Epithelial cell of proximal tubule (primary cell): ENCODE results near the gene FBXO33. TPM values are rescaled to one million over a fixed set of nuclear protein-coding genes. Genes with fewer than 3 reads are reported as not detected.

ENCODE experiments used
- DNase-seq: peaks from one replicate; pipeline ENCODE4 v3.0.0-alpha.2; 2011; ENCODE audit warnings: low read depth
- H3K4me3 ChIP-seq: 2 replicates; pipeline ENCODE4 v1.5.1; 2011; ENCODE audit warnings: low read depth, mild to moderate bottlenecking, low read length
- total RNA-seq: library from RNA; depleted of rRNA; stranded (reverse); fragments of >200 nt; gene quantifications from 2 replicates; pipeline ENCODE4 v1.2.3, GENCODE V29; 2015
- TF ChIP-seq, protein P1 (sequence below): conservative IDR thresholded peaks from 2 replicates; pipeline ENCODE4 v1.5.1; 2012; ENCODE audit warnings: low read depth, mild to moderate bottlenecking, low read length

Gene FBXO33
- total RNA-seq, 1 donor from 2014 or later: 14.4 TPM

DNA sequence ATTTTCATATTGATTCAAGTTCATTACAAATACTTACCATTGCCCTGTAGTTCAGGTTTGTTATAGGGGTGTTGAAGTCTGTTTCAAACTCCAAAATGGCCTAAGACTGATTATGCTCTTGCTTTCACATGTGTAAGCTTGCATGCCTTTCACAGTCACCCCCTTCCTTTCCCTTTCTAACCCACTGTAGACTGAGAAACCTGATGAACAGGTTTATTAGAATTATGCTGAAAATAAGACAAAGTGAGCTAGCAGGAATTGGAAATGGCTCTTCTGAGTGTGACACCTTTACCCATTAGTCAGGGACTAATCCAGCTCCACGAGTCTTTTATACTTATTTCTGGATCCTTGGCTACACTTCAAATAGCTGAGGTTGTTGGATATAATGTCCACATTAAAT is 38.9 kb downstream of the FBXO33 start:
- DNase-seq: no peak
- no peak overlapping the region for H3K4me3 ChIP-seq
- TF ChIP-seq, protein P1, sequence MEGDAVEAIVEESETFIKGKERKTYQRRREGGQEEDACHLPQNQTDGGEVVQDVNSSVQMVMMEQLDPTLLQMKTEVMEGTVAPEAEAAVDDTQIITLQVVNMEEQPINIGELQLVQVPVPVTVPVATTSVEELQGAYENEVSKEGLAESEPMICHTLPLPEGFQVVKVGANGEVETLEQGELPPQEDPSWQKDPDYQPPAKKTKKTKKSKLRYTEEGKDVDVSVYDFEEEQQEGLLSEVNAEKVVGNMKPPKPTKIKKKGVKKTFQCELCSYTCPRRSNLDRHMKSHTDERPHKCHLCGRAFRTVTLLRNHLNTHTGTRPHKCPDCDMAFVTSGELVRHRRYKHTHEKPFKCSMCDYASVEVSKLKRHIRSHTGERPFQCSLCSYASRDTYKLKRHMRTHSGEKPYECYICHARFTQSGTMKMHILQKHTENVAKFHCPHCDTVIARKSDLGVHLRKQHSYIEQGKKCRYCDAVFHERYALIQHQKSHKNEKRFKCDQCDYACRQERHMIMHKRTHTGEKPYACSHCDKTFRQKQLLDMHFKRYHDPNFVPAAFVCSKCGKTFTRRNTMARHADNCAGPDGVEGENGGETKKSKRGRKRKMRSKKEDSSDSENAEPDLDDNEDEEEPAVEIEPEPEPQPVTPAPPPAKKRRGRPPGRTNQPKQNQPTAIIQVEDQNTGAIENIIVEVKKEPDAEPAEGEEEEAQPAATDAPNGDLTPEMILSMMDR: no peak

DNA sequence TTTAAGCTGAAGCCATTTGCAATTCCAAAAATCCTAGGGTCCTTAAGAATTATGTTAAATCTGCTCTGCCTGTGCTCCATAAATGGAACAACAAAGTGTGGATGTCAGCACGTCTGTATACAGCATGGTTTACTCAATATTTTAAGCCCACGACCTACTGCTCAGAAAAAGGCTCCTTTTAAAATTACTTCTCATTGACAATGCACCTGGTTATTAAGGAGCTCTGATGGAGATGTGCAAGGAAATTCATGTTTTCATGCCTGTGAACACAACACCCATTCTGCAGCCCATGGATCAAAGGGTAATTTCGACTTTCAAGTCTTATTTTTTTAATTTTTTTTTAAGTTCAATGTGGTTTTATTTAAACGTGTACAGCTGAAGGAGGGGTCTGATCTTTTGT is 48.1 kb downstream of the FBXO33 start:
- TF ChIP-seq, protein P1: no peak
- no peak for DNase-seq
- H3K4me3 ChIP-seq: no peak overlapping the region

DNA sequence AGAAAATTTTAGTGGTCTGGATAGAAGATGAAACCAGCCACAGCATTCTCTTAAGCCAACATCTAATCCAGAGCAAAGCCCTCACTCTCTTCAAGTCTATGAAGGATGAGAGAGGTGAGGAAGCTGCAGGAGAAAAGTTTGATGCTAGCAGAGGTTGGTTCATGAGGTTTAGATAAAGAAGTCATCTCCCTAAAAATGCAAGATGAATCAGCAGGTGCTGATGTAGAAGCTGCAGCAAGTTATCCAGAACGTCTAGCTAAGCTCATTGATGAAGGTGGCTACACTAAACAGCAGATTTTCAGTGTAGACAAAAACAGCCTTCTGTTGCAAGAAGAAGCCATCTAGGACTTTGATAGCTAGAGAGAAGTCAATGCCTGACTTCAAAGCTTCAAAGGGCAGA is 48.5 kb downstream of the FBXO33 start:
- DNase-seq: no peak
- no peak overlapping the region for H3K4me3 ChIP-seq
- TF ChIP-seq, protein P1: no peak

DNA sequence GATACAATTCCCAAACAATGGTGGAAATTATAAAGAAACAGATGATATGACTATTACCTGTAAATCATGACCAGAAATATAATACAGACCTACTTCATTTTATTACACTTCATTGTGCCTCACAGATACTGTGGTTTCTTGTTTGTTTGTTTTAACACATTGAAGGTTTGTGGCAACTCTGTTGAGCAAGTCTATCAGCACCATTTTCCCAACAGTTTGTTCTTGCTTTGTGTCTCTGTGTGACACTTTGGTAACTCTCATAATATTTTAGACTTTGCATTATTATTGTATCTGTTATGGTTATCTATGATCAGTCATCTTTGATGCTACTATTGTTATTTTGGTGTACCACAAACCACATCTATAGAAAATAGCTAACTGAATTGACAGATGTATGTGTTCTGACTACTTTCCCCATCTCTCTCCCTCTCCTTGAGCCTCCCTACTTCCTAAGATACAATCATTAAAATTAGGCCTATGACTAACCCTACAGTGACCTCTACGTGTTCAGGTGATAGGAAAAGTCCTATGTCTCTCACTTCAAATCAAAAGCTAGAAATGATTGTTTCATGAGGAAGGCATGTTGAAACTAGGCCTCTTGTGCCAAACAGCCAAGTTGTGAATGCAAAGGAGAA is 49.1 kb downstream of the FBXO33 start:
- DNase-seq: no peak
- TF ChIP-seq, protein P1: no peak
- H3K4me3 ChIP-seq: no peak overlapping the region

DNA sequence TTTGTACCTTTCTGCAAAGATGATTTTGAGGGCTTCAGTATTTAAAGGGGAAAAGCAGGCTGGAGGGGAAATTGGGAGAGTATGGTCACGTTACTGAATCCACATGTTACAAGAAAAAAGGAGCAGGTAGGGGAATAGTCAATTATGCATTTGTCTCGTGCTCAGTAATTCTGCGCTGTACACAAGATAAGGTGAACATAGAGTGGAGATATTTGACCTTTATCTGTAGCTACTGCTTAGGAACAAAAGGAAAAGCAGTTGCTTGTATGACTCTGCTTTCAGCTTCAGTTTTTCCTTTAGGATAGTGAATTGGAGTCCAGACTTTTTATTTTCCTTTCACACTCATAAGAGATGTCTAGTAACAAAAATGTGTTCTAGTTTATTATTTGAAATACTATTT is 49.8 kb downstream of the FBXO33 start:
- no peak for DNase-seq
- H3K4me3 ChIP-seq: no peak overlapping the region
- TF ChIP-seq, protein P1: no peak

DNA sequence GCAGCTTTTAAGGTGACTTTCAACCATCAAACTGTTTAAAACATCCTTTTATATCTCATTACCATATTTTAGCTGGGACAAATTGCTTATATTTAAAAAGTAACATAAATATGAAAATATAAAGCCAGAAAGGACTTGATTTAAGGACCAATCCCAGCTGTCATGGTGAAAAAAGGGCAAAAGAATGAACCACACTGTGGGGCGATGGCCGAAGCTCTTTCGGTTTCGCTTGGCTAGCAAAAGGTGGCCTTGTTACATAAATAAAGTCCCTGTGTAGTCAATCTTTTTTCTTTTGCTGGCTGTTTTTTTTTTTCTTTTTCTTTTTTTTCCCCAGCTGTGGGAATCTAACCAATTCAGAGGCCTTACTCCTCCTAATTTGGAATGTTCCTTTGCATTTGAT is 50.9 kb downstream of the FBXO33 start:
- no peak for DNase-seq
- TF ChIP-seq, protein P1: no peak
- H3K4me3 ChIP-seq: no peak overlapping the region

DNA sequence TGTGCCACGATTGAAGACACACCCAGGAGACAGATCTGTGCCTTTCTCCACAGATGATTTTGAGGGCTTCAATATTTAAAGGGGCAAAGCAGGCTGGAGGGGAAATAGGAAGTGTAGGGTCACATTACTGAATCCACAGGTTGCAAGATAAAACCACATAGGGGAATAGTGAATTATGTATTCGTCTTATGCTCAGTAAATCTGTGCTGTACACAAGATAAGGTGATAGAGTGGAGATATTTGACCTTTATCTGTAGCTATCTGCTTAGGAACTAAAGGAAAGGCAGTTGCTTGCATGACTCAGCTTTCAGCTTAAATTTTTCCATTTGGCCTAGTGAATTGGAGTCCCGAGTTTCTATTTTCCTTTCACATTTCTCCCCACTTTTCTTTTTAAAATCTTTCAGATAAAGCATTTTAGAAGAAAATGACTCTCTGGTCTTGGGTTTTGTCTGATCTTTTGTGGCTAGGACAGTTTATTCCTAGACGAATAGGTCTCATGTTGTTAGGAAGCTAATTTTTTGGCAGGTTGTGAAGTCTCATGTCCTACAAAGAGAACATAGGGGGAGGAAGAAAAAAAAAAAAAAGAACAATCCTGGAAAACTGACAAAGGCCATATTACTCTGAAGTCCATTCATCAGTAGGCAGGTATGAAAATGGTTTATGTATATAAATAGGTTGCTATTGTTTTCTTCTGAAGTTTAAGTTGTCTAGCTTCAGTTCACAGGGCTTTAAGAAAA is 55.4 kb downstream of the FBXO33 start:
- TF ChIP-seq, protein P1: no peak

More for the DNA sequence above, 55.4 kb downstream of the FBXO33 start:
- no peak overlapping the region for H3K4me3 ChIP-seq
- DNase-seq: no peak
